Gastrocnemius medialis (tissue), 4 donors: Measurements from ENCODE around the gene THSD4. TPM values are rescaled to one million over a fixed set of nuclear protein-coding genes. Genes with fewer than 3 reads are reported as not detected.

Experiments used
- ATAC-seq, 2 donors: fragments of 150-250 bp; one replicate each; pipeline ENCODE4 v1.9.1; 2016
- DNase-seq, 2 donors: peaks; one replicate each; pipeline ENCODE4 v3.0.0-alpha.2; 2019
- H3K27ac ChIP-seq, 4 donors: fragments of 200-600 bp; sonication (generic); 1 replicate in 1 of 4; 2 replicates in 3 of 4; pipeline ENCODE4 v1.5.1; 2016 to 2018; ENCODE audit warnings: mild to moderate bottlenecking in 2 of 4, moderate library complexity in 1 of 4
- H3K27me3 ChIP-seq, 3 donors: fragments of 200-600 bp; sonication (generic) in 2 of 3; 1 replicate in 1 of 3; 2 replicates in 2 of 3; pipeline versions ENCODE4 v1.5.1 to v1.6.0; 2016 to 2019; ENCODE audit warnings: mild to moderate bottlenecking in 1 of 3, moderate library complexity in 1 of 3
- H3K36me3 ChIP-seq, 2 donors: fragments of 200-600 bp; sonication (generic) in 1 of 2; one replicate each; pipeline ENCODE4 v1.5.1; 2017 to 2018
- H3K4me1 ChIP-seq, 2 donors: fragments of 200-600 bp; sonication (generic) in 1 of 2; one replicate each; pipeline ENCODE4 v1.5.1; 2016 to 2017; ENCODE audit warnings: mild to moderate bottlenecking in 2 of 2
- H3K4me3 ChIP-seq, 4 donors: fragments of 200-600 bp; sonication (generic) in 3 of 4; 1 replicate in 1 of 4; 2 replicates in 3 of 4; pipeline ENCODE4 v1.5.1; 2016 to 2019; ENCODE audit warnings: mild to moderate bottlenecking in 2 of 4
- H3K9me3 ChIP-seq, 3 donors: fragments of 200-600 bp; sonication (generic) in 2 of 3; 1 replicate in 1 of 3; 2 replicates in 2 of 3; pipeline ENCODE4 v1.5.1; 2016 to 2019
- CTCF ChIP-seq, 5 experiments: fragments of 450-650 bp in 3 of 5; fragments of 200-600 bp in 2 of 5; sonication (generic) in 2 of 5; IDR thresholded peaks in 4 of 5; conservative IDR thresholded peaks in 1 of 5; 1 replicate in 4 of 5; 2 replicates in 1 of 5; pipeline ENCODE4 v1.5.1; 2016 to 2019; ENCODE audit warnings: antibody characterized with exemption in 5 of 5, mild to moderate bottlenecking in 3 of 5, moderate library complexity in 3 of 5
- POLR2A ChIP-seq, 2 donors: fragments of 450-650 bp; IDR thresholded peaks; one replicate each; pipeline ENCODE4 v1.6.1; 2017; ENCODE audit warnings: antibody characterized with exemption in 2 of 2, mild to moderate bottlenecking in 2 of 2, moderate library complexity in 2 of 2
- in situ Hi-C, 4 donors: fragments of 200-750 bp; cut with MboI; loops; one replicate each; pipeline versions ENCODE4 v1.15.0 to v1.8.0; 2017; ENCODE audit warnings: low sequenced_read_pairs in 4 of 4
- intact Hi-C: fragments of 100-400 bp; cut with DNase I; formaldehyde crosslinking; loops from one replicate; pipeline ENCODE4 v1.15.1; 2023; ENCODE audit warnings: low total_unique reads
- total RNA-seq, 4 donors: library from RNA; depleted of rRNA; stranded (reverse); fragments of >200 nt; gene quantifications; one replicate each; pipeline versions ENCODE4 v1.1.0 to v1.2.3, GENCODE V29; 2016

The THSD4 gene
- total RNA-seq, 4 donors from 2014 or later = 0.35 to 3.1 (median 0.60) TPM

DNA sequence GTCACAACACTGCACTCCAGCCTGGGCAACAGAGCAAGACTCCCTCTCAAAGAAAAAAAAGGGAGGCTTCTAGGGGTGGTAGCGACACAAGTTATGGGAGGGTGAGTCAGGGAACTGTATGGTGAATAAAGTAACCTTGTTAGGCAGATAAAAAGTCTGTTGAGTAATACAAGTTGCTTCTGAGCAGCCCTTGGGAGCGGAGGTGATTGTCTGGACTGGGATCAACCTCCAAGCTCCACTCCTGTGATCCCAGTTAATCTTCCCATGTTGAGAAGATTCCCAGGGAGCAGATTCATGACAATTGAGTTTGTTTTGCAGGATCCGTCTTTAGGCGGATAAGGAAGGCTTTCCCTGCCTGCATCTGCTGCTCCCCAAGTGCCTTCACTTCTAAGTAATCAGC is 335.9 kb downstream of the THSD4 start:
- Histone ChIP-seq H3K27me3 (no peaks in the 10 kb centered on the region), H3K4me3 (no peak overlapping the region), H3K36me3 (no peaks in the 10 kb centered on the region), H3K27ac (no peak overlapping the region), H3K4me1 (peaks cover 21 to 28% of the 10 kb centered on the region in 2 donors), H3K9me3 (no peaks in the 10 kb centered on the region)
- TF ChIP-seq POLR2A (IDR thresholded peaks at IDR 0.05) (no peak), CTCF (IDR thresholded peaks at IDR 0.05 in 4 of 5, conservative IDR thresholded peaks at IDR 0.05 in 1 of 5) (no peak)
- intact Hi-C loops (no loop called here), in situ Hi-C loops (loop anchor here in 2 of 4 donors (10.0 to 25.0 kb wide), 2 partner anchors 284 to 711 kb away; no protein-coding TSS in a partner anchor)
- ATAC-seq (no peak), DNase-seq (no peak)

DNA sequence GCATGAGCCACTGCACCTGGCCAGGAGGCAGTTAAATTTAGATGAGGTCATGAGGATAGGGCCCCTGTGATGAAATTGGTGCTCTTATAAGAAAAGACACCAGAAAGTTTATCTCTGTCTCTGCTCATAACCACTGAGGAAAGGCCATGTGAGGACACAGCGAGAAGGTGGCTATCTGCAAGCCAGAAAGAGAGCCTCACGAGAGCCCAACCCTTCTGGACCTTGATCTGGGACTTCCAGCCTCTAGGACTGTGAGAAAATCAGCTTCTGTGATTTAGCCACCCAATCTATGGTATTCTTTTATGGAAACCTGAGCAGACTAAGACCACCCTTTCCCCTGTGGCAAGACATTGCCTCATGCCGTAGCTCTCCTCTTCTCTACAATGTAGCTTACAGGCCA is 337.6 kb downstream of the THSD4 start:
- DNase-seq (no peak), ATAC-seq (no peak)
- peak overlapping the region in 1 of 4 donors; percentile 6 for H3K27ac ChIP-seq
- intact Hi-C loops = no loop called here
- TF ChIP-seq CTCF (IDR thresholded peaks at IDR 0.05 in 4 of 5, conservative IDR thresholded peaks at IDR 0.05 in 1 of 5) (no peak), POLR2A (IDR thresholded peaks at IDR 0.05) (no peak)
- in situ Hi-C loops = loop anchor here in 2 of 4 donors (10.0 to 25.0 kb wide), 2 partner anchors 282 to 709 kb away; no protein-coding TSS in a partner anchor
- no peaks in the 10 kb centered on the region for H3K36me3 ChIP-seq
- no peaks in the 10 kb centered on the region for H3K27me3 ChIP-seq
- H3K9me3 ChIP-seq = no peaks in the 10 kb centered on the region
- no peak overlapping the region for H3K4me3 ChIP-seq
- H3K4me1 ChIP-seq = peaks cover 27 to 34% of the 10 kb centered on the region in 2 donors

GRCh38 chr15:71454462-71454996 is 339.3 kb downstream of the THSD4 start:
- Histone ChIP-seq H3K4me1 (peaks cover 32 to 39% of the 10 kb centered on the region in 2 donors), H3K9me3 (no peaks in the 10 kb centered on the region), H3K4me3 (no peak overlapping the region), H3K36me3 (no peaks in the 10 kb centered on the region), H3K27me3 (no peaks in the 10 kb centered on the region), H3K27ac (peak overlapping the region in 1 of 4 donors; percentile 82)
- ATAC-seq = no peak
- intact Hi-C loops (no loop called here), in situ Hi-C loops (loop anchor here in 2 of 4 donors (10.0 to 25.0 kb wide), 2 partner anchors 280 to 708 kb away; no protein-coding TSS in a partner anchor)
- no peak for DNase-seq
- TF ChIP-seq POLR2A (IDR thresholded peaks at IDR 0.05) (no peak), CTCF (IDR thresholded peaks at IDR 0.05 in 4 of 5, conservative IDR thresholded peaks at IDR 0.05 in 1 of 5) (no peak)

GRCh38 chr15:71455107-71455506 is 339.8 kb downstream of the THSD4 start:
- TF ChIP-seq CTCF (IDR thresholded peaks at IDR 0.05 in 4 of 5, conservative IDR thresholded peaks at IDR 0.05 in 1 of 5) (no peak), POLR2A (IDR thresholded peaks at IDR 0.05) (no peak)
- Histone ChIP-seq H3K4me3 (no peak overlapping the region), H3K4me1 (peaks cover 32 to 40% of the 10 kb centered on the region in 2 donors), H3K36me3 (no peaks in the 10 kb centered on the region), H3K9me3 (no peaks in the 10 kb centered on the region), H3K27me3 (no peaks in the 10 kb centered on the region), H3K27ac (peak overlapping the region in 2 of 4 donors; percentile 32 to 82)
- intact Hi-C loops = no loop called here
- ATAC-seq (peak; percentile 76 to 80), DNase-seq (peak; percentile 26 to 32)
- in situ Hi-C loops = loop anchor here in 2 of 4 donors (10.0 to 25.0 kb wide), 2 partner anchors 280 to 707 kb away; no protein-coding TSS in a partner anchor
